OCI-LY7 (cell line): ENCODE results near the gene HMGCL. TPM values are rescaled to one million over a fixed set of nuclear protein-coding genes. Genes with fewer than 3 reads are reported as not detected.

Experiments used
- BruUV-seq: library from RNA; stranded (reverse); fragments of 400-500 nt; replicated peaks from 2 replicates; lab custom pipeline; 2021; lab: Mats Ljungman, UMichigan
- CTCF ChIA-PET: fragments of 300-600 bp; sonication (Branson Sonifier 250); formaldehyde crosslinking; loops from one replicate; lab custom pipeline; 2022; ENCODE audit warnings: antibody characterized with exemption; ENCODE audit not compliant: unreplicated experiment; lab: Charles Lee
- POLR2A ChIA-PET: fragments of 300-600 bp; sonication (Branson Sonifier 250); formaldehyde crosslinking; loops from one replicate; lab custom pipeline; 2022; ENCODE audit warnings: antibody characterized with exemption; lab: Charles Lee
- DNase-seq: peaks from one replicate; pipeline ENCODE4 v3.0.0-alpha.2; 2015; ENCODE audit warnings: low spot score
- H2AFZ ChIP-seq: fragments of 200-600 bp; sonication (generic), shearing (Covaris generic); 2 replicates; pipeline ENCODE4 v1.6.1; 2014; ENCODE audit warnings: mild to moderate bottlenecking, antibody characterized with exemption, low read length, moderate library complexity
- H3K27ac ChIP-seq: fragments of 200-600 bp; sonication (generic); 2 replicates; pipeline ENCODE4 v1.5.1; 2014; ENCODE audit warnings: mixed run types, low read depth, mild to moderate bottlenecking, moderate library complexity, low read length, inconsistent platforms; ENCODE audit not compliant: poor library complexity, severe bottlenecking
- H3K36me3 ChIP-seq: fragments of 200-600 bp; sonication (generic); 2 replicates; pipeline ENCODE4 v1.6.1; 2014; ENCODE audit warnings: mild to moderate bottlenecking, antibody characterized with exemption, low read length, moderate library complexity, mixed read lengths; ENCODE audit not compliant: insufficient read depth
- H3K4me1 ChIP-seq: fragments of 200-600 bp; sonication (generic); 2 replicates; pipeline ENCODE4 v1.5.1; 2014; ENCODE audit warnings: mild to moderate bottlenecking, low read length; ENCODE audit not compliant: insufficient read depth, poor library complexity, severe bottlenecking
- H3K4me2 ChIP-seq: fragments of 200-600 bp; sonication (generic); 2 replicates; pipeline ENCODE4 v1.6.1; 2014; ENCODE audit warnings: mild to moderate bottlenecking, low read length
- H3K4me3 ChIP-seq: fragments of 200-600 bp; sonication (generic); 2 replicates; pipeline ENCODE4 v1.5.1; 2014; ENCODE audit warnings: mild to moderate bottlenecking, low read depth, low read length; ENCODE audit not compliant: poor library complexity, severe bottlenecking
- H3K79me2 ChIP-seq: fragments of 200-600 bp; sonication (generic); 2 replicates; pipeline ENCODE4 v1.6.1; 2016; ENCODE audit warnings: low read depth, mild to moderate bottlenecking, low read length, moderate library complexity, mixed read lengths; ENCODE audit not compliant: insufficient read depth
- H3K9me2 ChIP-seq: fragments of 200-600 bp; sonication (generic); 2 replicates; pipeline ENCODE4 v1.6.1; 2016; ENCODE audit warnings: mild to moderate bottlenecking, low read length, mixed read lengths; ENCODE audit not compliant: insufficient read depth
- H3K9me3 ChIP-seq: fragments of 200-600 bp; sonication (generic); 2 replicates; pipeline ENCODE4 v1.6.1; 2014; ENCODE audit warnings: mild to moderate bottlenecking, mixed run types, low read length, mixed read lengths
- H4K20me1 ChIP-seq: fragments of 200-600 bp; sonication (generic); 2 replicates; pipeline ENCODE4 v1.6.1; 2014; ENCODE audit warnings: mild to moderate bottlenecking, antibody characterized with exemption, low read length, moderate library complexity, mixed read lengths; ENCODE audit not compliant: insufficient read depth
- CTCF ChIP-seq: fragments of 200-600 bp; sonication (generic); conservative IDR thresholded peaks from 2 replicates; pipeline ENCODE4 v1.5.1; 2014; ENCODE audit warnings: mild to moderate bottlenecking, antibody characterized with exemption, low read length, moderate library complexity, mixed read lengths
- EZH2phosphoT487 ChIP-seq: fragments of 200-600 bp; sonication (generic); IDR thresholded peaks from 2 replicates; pipeline ENCODE4 v1.6.1; 2018; ENCODE audit warnings: low read depth, borderline replicate concordance, mild to moderate bottlenecking, mixed run types, antibody characterized with exemption, low read length, moderate library complexity, mixed read lengths
- intact Hi-C: fragments of 100-400 bp; cut with micrococcal nuclease; formaldehyde crosslinking; loops from one replicate; pipeline ENCODE4 v1.10.0; 2022; ENCODE audit not compliant: unreplicated experiment
- total RNA-seq, 2 experiments: library from RNA; depleted of rRNA in 1 of 2; stranded (reverse); fragments of >200 nt in 1 of 2; shearing (Covaris generic) in 1 of 2; gene quantifications; 2 replicates each; pipeline ENCODE4 v1.2.3, GENCODE V29; 2014 to 2022

HMGCL gene
- total RNA-seq, 2 experiments from 2014 or later: 13.1 to 30.7 TPM

- H3K9me3 ChIP-seq: no peaks in the 10 kb centered on the region
- peaks cover 17% of the 10 kb centered on the region for H3K4me1 ChIP-seq
- no peak for DNase-seq
- H4K20me1 ChIP-seq: no peaks in the 10 kb centered on the region
- no peaks in the 10 kb centered on the region for H3K9me2 ChIP-seq
- no peak overlapping the region for H3K27ac ChIP-seq
- CTCF ChIA-PET: no interaction called here
- POLR2A ChIA-PET: interaction anchor here (0.5 to 0.6 kb wide), 2 partner anchors 105 to 170 kb away, joined by 3 to 9 read pairs; no protein-coding TSS in a partner anchor
- H2AFZ ChIP-seq: no peak overlapping the region
- H3K79me2 ChIP-seq: peaks cover 2% of the 10 kb centered on the region; the same call in 1 of the 2 replicates
- no peak overlapping the region for H3K4me3 ChIP-seq
- intact Hi-C loops: no loop called here
- TF ChIP-seq EZH2phosphoT487 (no peak), CTCF (no peak)
- no TSS peak for BruUV-seq
- no peak overlapping the region for H3K4me2 ChIP-seq
- H3K36me3 ChIP-seq: peaks cover 44% of the 10 kb centered on the region
Measured at GRCh38 chr1:23797478-23798448, 27.5 kb downstream of the HMGCL start.

- H3K4me1 ChIP-seq: peaks cover 24% of the 10 kb centered on the region
- no peak for DNase-seq
- BruUV-seq: no TSS peak
- H3K4me2 ChIP-seq: no peak overlapping the region
- TF ChIP-seq EZH2phosphoT487 (no peak), CTCF (peak; percentile 52; the same call in 1 of the 2 replicates)
- no peak overlapping the region for H3K27ac ChIP-seq
- no peaks in the 10 kb centered on the region for H3K9me2 ChIP-seq
- H2AFZ ChIP-seq: no peak overlapping the region
- H3K79me2 ChIP-seq: peaks cover 13% of the 10 kb centered on the region; the same call in 1 of the 2 replicates
- H3K36me3 ChIP-seq: peaks cover 44% of the 10 kb centered on the region
- no peak overlapping the region for H3K4me3 ChIP-seq
- ChIA-PET CTCF (interaction anchor here (0.5 kb wide), 1 partner anchor 13 kb away, joined by 3 read pairs; no protein-coding TSS in a partner anchor), POLR2A (no interaction called here)
- H3K9me3 ChIP-seq: no peaks in the 10 kb centered on the region
- no peaks in the 10 kb centered on the region for H4K20me1 ChIP-seq
- intact Hi-C loops: no loop called here
Measured at GRCh38 chr1:23796466-23797271, 28.6 kb downstream of the HMGCL start.
